ENCODE data around the gene YY2. TPM values are rescaled to one million over a fixed set of nuclear protein-coding genes. Genes with fewer than 3 reads are reported as not detected.

The YY2 gene
- total and polyA plus RNA-seq, 2 of the 8 experiments (the other 6 are each of a cell fraction or from before 2014, with no cell fraction given), result 0.60 to 1.5 TPM

DNA sequence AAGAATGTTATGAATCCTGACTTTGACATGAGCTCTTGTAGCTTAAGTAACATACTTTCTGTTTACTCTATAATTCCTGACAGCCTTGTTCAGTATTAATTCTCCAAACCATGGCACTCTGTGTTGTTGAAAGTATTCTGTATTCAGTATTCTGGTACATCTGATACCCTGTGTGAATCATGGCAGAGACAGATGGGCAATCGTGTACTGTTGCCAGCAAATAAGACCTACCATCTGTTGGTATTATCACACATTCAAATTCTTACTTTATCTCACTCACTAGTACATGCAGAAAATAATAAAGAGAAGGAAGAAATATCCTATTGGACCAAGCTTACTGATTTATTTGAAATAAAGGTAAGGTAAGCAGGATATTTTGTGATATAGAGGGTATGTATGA is 8.4 kb upstream of the YY2 start (continued):
- no peak for TF ChIP-seq TCF12 (IDR thresholded peaks at IDR 0.05; ENCODE audit: low read depth, low read length)
- no peak for TF ChIP-seq RFX5 (IDR thresholded peaks at IDR 0.05; ENCODE audit: borderline replicate concordance, low read depth, low read length)
- no peak for TF ChIP-seq JUN (IDR thresholded peaks at IDR 0.05; ENCODE audit: low read depth, low read length)
